H1 (cell line): ENCODE data around the gene RPL23. TPM values are rescaled to one million over a fixed set of nuclear protein-coding genes. Genes with fewer than 3 reads are reported as not detected.

Source experiments
- CTCF ChIA-PET: fragments of 300-600 bp; sonication (Branson Sonifier 250); formaldehyde crosslinking; loops from one replicate; lab custom pipeline; 2021; ENCODE audit not compliant: partially characterized antibody; lab: Charles Lee
- POLR2A ChIA-PET: fragments of 300-600 bp; sonication (Branson Sonifier 250); formaldehyde crosslinking; loops from one replicate; lab custom pipeline; 2021; ENCODE audit warnings: inconsistent platforms; ENCODE audit not compliant: partially characterized antibody; lab: Charles Lee
- DNase-seq, 2 experiments: peaks; one replicate each; pipeline versions ENCODE4 v3.0.0 to v3.0.0-alpha.2; 2010 to 2022; ENCODE audit warnings: low spot score in 2 of 2, low read depth in 1 of 2, mixed read lengths in 1 of 2
- FAIRE-seq: peaks from 2 replicates; lab custom pipeline; 2011; peaks lifted over from hg19 to GRCh38; lab: Jason Lieb, UNC
- H2AFZ ChIP-seq: 2 replicates; pipeline ENCODE4 v1.8.1; 2012; ENCODE audit warnings: low read length, inconsistent platforms
- H2AK5ac ChIP-seq: 2 replicates; pipeline ENCODE4 v1.6.1; 2013; ENCODE audit warnings: low read depth, low read length
- H2BK120ac ChIP-seq: replicated peaks from 2 replicates; pipeline ENCODE3; 2013; ENCODE audit warnings: low read depth, low read length, inconsistent platforms
- H2BK12ac ChIP-seq: 2 replicates; pipeline ENCODE4 v1.6.1; 2013; ENCODE audit warnings: low read depth, low read length
- H2BK15ac ChIP-seq: 2 replicates; pipeline ENCODE4 v1.6.1; 2013; ENCODE audit warnings: low read length
- H2BK20ac ChIP-seq: 2 replicates; pipeline ENCODE4 v1.6.1; 2013; ENCODE audit warnings: low read length
- H2BK5ac ChIP-seq: 2 replicates; pipeline ENCODE4 v1.6.1; 2013; ENCODE audit warnings: low read depth, low read length
- H3K14ac ChIP-seq: 2 replicates; pipeline ENCODE4 v1.6.1; 2013; ENCODE audit warnings: inconsistent platforms; ENCODE audit not compliant: insufficient read length
- H3K18ac ChIP-seq: 2 replicates; pipeline ENCODE4 v1.6.1; 2013; ENCODE audit warnings: low read length; ENCODE audit errors: extremely low read depth
- H3K23ac ChIP-seq: 2 replicates; pipeline ENCODE4 v1.6.1; 2013; ENCODE audit warnings: inconsistent platforms; ENCODE audit not compliant: insufficient read length
- H3K23me2 ChIP-seq: 2 replicates; pipeline ENCODE4 v1.6.1; 2013; ENCODE audit warnings: low read depth, low read length
- H3K27ac ChIP-seq: 2 replicates; pipeline ENCODE4 v1.6.1; 2011; ENCODE audit warnings: low read depth, low read length, inconsistent platforms
- H3K27me3 ChIP-seq, 4 experiments: replicated peaks in 1 of 4; 1 replicate in 1 of 4; 2 replicates in 3 of 4; pipeline versions ENCODE4 v1.6.1 to v1.8.1; 2011 to 2013; ENCODE audit warnings: low read length in 3 of 4, mild to moderate bottlenecking in 3 of 4, inconsistent platforms in 2 of 4, mixed read lengths in 2 of 4, moderate library complexity in 1 of 4; ENCODE audit not compliant: control insufficient read depth in 3 of 4, insufficient read depth in 3 of 4; ENCODE audit errors: extremely low read depth in 1 of 4
- H3K36me3 ChIP-seq, 4 experiments: 2 replicates each; pipeline versions ENCODE4 v1.6.1 to v1.8.1; 2011 to 2013; ENCODE audit warnings: mild to moderate bottlenecking in 4 of 4, low read length in 3 of 4, moderate library complexity in 2 of 4, control low read depth in 1 of 4, inconsistent platforms in 1 of 4; ENCODE audit not compliant: insufficient read depth in 4 of 4, control insufficient read depth in 2 of 4
- H3K4ac ChIP-seq: replicated peaks from 2 replicates; pipeline ENCODE3; 2013; ENCODE audit warnings: low read length, low read depth, mixed read lengths, inconsistent platforms; ENCODE audit not compliant: insufficient read length
- H3K4me1 ChIP-seq, 4 experiments: replicated peaks in 1 of 4; 1 replicate in 1 of 4; 2 replicates in 3 of 4; pipeline versions ENCODE4 v1.6.1 to v1.8.1; 2011 to 2013; ENCODE audit warnings: low read length in 3 of 4, inconsistent platforms in 2 of 4, mixed read lengths in 1 of 4; ENCODE audit not compliant: insufficient read depth in 4 of 4, control insufficient read depth in 3 of 4
- H3K4me2 ChIP-seq, 2 experiments: 2 replicates each; pipeline versions ENCODE4 v1.6.1 to v1.8.1; 2011 to 2013; ENCODE audit warnings: low read depth in 2 of 2, low read length in 2 of 2, control low read depth in 1 of 2, inconsistent platforms in 1 of 2, mild to moderate bottlenecking in 1 of 2; ENCODE audit not compliant: insufficient read depth in 1 of 2
- H3K4me3 ChIP-seq, 4 experiments: fragments of 200-600, 300-600 bp in 1 of 4; sonication (generic), shearing (Covaris generic), sonication (Bioruptor Twin) in 1 of 4; 2 replicates each; pipeline versions ENCODE4 v1.5.1 to v1.8.1; 2011 to 2016; ENCODE audit warnings: low read length in 4 of 4, low read depth in 3 of 4, control low read depth in 2 of 4, inconsistent platforms in 2 of 4, mild to moderate bottlenecking in 2 of 4, mixed read lengths in 1 of 4, moderate library complexity in 1 of 4; ENCODE audit not compliant: insufficient read depth in 2 of 4; ENCODE audit errors: extremely low read depth in 1 of 4
- H3K56ac ChIP-seq: replicated peaks from 2 replicates; pipeline ENCODE3; 2013; ENCODE audit warnings: low read depth, mild to moderate bottlenecking, mixed read lengths, low read length, inconsistent platforms; ENCODE audit not compliant: insufficient read length
- H3K79me1 ChIP-seq: 2 replicates; pipeline ENCODE4 v1.6.1; 2013; ENCODE audit warnings: low read depth, low read length, control low read depth
- H3K79me2 ChIP-seq, 2 experiments: 2 replicates each; pipeline versions ENCODE4 v1.6.1 to v1.8.1; 2012 to 2013; ENCODE audit warnings: low read length in 2 of 2, mild to moderate bottlenecking in 2 of 2, inconsistent platforms in 1 of 2; ENCODE audit not compliant: insufficient read depth in 2 of 2, control insufficient read depth in 1 of 2
- H3K9ac ChIP-seq, 4 experiments: replicated peaks in 1 of 4; 1 replicate in 1 of 4; 2 replicates in 3 of 4; pipeline versions ENCODE4 v1.6.1 to v1.8.1; 2011 to 2013; ENCODE audit warnings: low read depth in 3 of 4, low read length in 3 of 4, control low read depth in 2 of 4, mild to moderate bottlenecking in 2 of 4, moderate library complexity in 2 of 4, inconsistent platforms in 1 of 4; ENCODE audit errors: extremely low read depth in 1 of 4
- H3K9me3 ChIP-seq, 2 experiments: 2 replicates each; pipeline versions ENCODE4 v1.6.1 to v1.8.1; 2012 to 2013; ENCODE audit warnings: mild to moderate bottlenecking in 2 of 2, moderate library complexity in 2 of 2, control low read depth in 1 of 2, inconsistent platforms in 1 of 2, low read depth in 1 of 2, low read length in 1 of 2, mixed read lengths in 1 of 2; ENCODE audit not compliant: insufficient read depth in 2 of 2
- H4K20me1 ChIP-seq, 2 experiments: replicated peaks in 1 of 2; 2 replicates each; pipeline versions ENCODE3 to v1.8.1; 2011 to 2013; ENCODE audit warnings: inconsistent platforms in 2 of 2, low read length in 2 of 2, mild to moderate bottlenecking in 1 of 2; ENCODE audit not compliant: insufficient read depth in 2 of 2, control insufficient read depth in 1 of 2
- H4K5ac ChIP-seq: 2 replicates; pipeline ENCODE4 v1.6.1; 2013; ENCODE audit warnings: low read length, low read depth, mixed read lengths, inconsistent platforms; ENCODE audit not compliant: insufficient read length
- H4K8ac ChIP-seq: 2 replicates; pipeline ENCODE4 v1.8.0; 2013; ENCODE audit warnings: mild to moderate bottlenecking, moderate library complexity, low read length, inconsistent platforms; ENCODE audit not compliant: insufficient read depth; ENCODE audit errors: extremely low read depth
- H4K91ac ChIP-seq: replicated peaks from 2 replicates; pipeline ENCODE3; 2013; ENCODE audit warnings: low read length, mixed read lengths, inconsistent platforms; ENCODE audit not compliant: insufficient read length
- BRCA1 ChIP-seq: IDR thresholded peaks from 2 replicates; pipeline ENCODE4 v1.6.1; 2012; ENCODE audit warnings: low read depth, low read length, improper control_type of control experiment
- FOSL1 ChIP-seq: IDR thresholded peaks from 2 replicates; pipeline ENCODE4 v1.6.1; 2011; ENCODE audit warnings: mild to moderate bottlenecking, low read depth, low read length, moderate library complexity; ENCODE audit not compliant: insufficient read depth
- GTF2F1 ChIP-seq: IDR thresholded peaks from 2 replicates; pipeline ENCODE4 v1.6.1; 2012; ENCODE audit warnings: low read depth, low read length, improper control_type of control experiment, borderline replicate concordance
- KDM4A ChIP-seq: IDR thresholded peaks from one replicate; pipeline ENCODE4 v1.7.1; 2012; ENCODE audit warnings: low read depth, mild to moderate bottlenecking, moderate library complexity, low read length, inconsistent platforms; ENCODE audit not compliant: severe bottlenecking
- KDM5A ChIP-seq: fragments of 200-600 bp; IDR thresholded peaks from 2 replicates; pipeline ENCODE4 v1.7.1; 2012; ENCODE audit warnings: mild to moderate bottlenecking, low read length, inconsistent platforms, mixed read lengths
- POU5F1 ChIP-seq: IDR thresholded peaks from 2 replicates; pipeline ENCODE4 v1.6.1; 2011; ENCODE audit warnings: low read depth, mild to moderate bottlenecking, low read length, moderate library complexity
- RAD21 ChIP-seq, 2 experiments: IDR thresholded peaks in 1 of 2; conservative IDR thresholded peaks in 1 of 2; 2 replicates each; pipeline ENCODE4 v1.6.1; 2011; ENCODE audit warnings: low read depth in 2 of 2, low read length in 2 of 2, improper control_type of control experiment in 1 of 2, inconsistent platforms in 1 of 2, mild to moderate bottlenecking in 1 of 2, moderate library complexity in 1 of 2
- RFX5 ChIP-seq: IDR thresholded peaks from 2 replicates; pipeline ENCODE4 v1.6.1; 2011; ENCODE audit warnings: low read depth, low read length, improper control_type of control experiment, borderline replicate concordance
- SP4 ChIP-seq: IDR thresholded peaks from 2 replicates; pipeline ENCODE4 v1.6.1; 2012; ENCODE audit warnings: low read length, inconsistent platforms
- TCF12 ChIP-seq: IDR thresholded peaks from 2 replicates; pipeline ENCODE4 v1.6.1; 2011; ENCODE audit warnings: low read depth, mild to moderate bottlenecking, low read length
- ZNF274 ChIP-seq: IDR thresholded peaks from 2 replicates; pipeline ENCODE4 v1.7.0; 2012; ENCODE audit warnings: low read length, borderline replicate concordance; ENCODE audit errors: extremely low read depth
- WGBS, 2 experiments: shearing (Covaris generic) in 1 of 2; methylation state at CpG; one replicate each; pipeline versions ENCODE4 v1.1.6 to v1.1.7; 2013 to 2015; ENCODE audit warnings: low lambda C conversion rate in 2 of 2, mixed read lengths in 2 of 2, inconsistent platforms in 1 of 2, low coverage in 1 of 2, missing lambda C conversion rate in 1 of 2; ENCODE audit not compliant: insufficient replicate concordance in 2 of 2, insufficient coverage in 1 of 2, insufficient read length in 1 of 2; ENCODE audit errors: extremely low coverage in 1 of 2, missing lambda C conversion rate in 1 of 2; 5-methylcytosine and 5-hydroxymethylcytosine counted together
- polyA plus RNA-seq, 7 experiments: library from polyadenylated mRNA; depleted of rRNA in 3 of 7; stranded (reverse) in 5 of 7; unstranded in 2 of 7; fragments of >200 nt in 5 of 7; fragments of 200-250 nt in 2 of 7; gene quantifications; 1 replicate in 5 of 7; 2 replicates in 1 of 7; 4 replicates in 1 of 7; pipeline versions ENCODE4 v1.2.1 to v1.2.3, GENCODE V29; 2011 to 2013; ENCODE audit warnings: missing spikeins in 2 of 7, mixed read lengths in 2 of 7
- total RNA-seq: library from RNA; stranded (reverse); fragmentation: NEBNext Ultra II Directional; extraction: Animal tissue kit (Norgen Biotek cat#: 25700); gene quantifications from 2 replicates; pipeline ENCODE4 v1.2.1, GENCODE V29; 2021

The RPL23 gene
- total and polyA plus RNA-seq, 2 of the 8 experiments (the other 6 are each of a cell fraction or from before 2014, with no cell fraction given): 2,148 to 2,502 TPM

DNA sequence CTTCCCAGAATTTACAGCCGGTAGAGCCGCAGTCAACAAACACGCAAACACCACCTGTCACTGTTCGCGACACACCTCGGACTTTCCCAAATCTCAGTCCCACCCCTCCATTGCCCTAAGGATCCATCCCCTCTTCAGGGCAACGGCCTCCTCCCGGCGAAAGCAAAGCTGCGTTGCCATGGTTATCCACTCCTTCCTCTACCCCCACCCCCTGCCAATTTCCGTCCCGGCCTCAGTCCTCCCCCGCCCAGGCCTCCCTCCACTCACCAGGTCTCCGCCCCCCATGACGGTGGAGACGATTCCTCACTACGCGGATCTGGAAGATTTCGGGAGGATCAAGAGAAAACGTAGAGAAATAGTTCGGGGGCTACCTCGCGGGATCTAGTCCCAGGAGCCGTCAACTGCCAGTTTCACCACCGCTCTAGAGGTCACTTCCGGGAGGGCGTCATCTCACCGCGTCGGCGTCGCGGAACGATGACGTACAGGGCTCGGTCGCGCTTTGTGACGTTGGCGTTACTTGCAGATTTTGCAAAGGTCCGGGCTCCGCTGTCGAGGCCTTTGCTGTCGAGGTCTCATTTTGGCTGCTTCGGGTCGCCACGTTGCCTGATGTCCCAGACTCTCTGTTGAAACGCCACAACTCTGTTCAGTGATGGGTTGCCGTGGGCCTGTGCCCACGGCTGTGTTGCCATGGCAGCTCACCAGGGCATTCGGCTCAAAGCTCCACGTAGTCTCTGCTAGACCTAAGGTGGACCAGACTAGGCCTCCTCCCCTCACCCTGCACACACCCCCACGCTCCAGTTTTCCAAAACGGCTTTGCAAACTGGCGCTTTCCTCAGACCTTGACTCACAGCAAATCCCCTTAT, 28.4 kb downstream of the RPL23 start, which contains the start of gene CWC25:
TSS of gene CWC25 (minus strand) at position 423 of the 863 bp plus-strand sequence. CDS start at position 285, 138 bp downstream.
- peak within 1 kb of the TSS; percentile 89; the same call in 1 of the 2 replicates for H2AFZ ChIP-seq
- POLR2A ChIA-PET: interaction anchor here (0.6 to 9.9 kb wide), 20 partner anchors 9 to 376 kb away, joined by 3 to 174 read pairs (median 4); partner anchors contain the start of genes LASP1, PIP4K2B and RPL23
- no peak for TF ChIP-seq TCF12
- peak; percentile 95 for TF ChIP-seq KDM5A
- no peak for TF ChIP-seq SP4
- peak; percentile 82 for TF ChIP-seq BRCA1
- peak; percentile 87 for TF ChIP-seq GTF2F1
- peak; percentile 100 for TF ChIP-seq KDM4A
- TF ChIP-seq RAD21 (IDR thresholded peaks at IDR 0.05 in 1 of 2, conservative IDR thresholded peaks at IDR 0.05 in 1 of 2; ENCODE audit: low read depth in 2 of 2, low read length in 2 of 2): no peak
- no peak for TF ChIP-seq POU5F1
- no peak for TF ChIP-seq FOSL1
- TF ChIP-seq RFX5: no peak
- no peak for TF ChIP-seq ZNF274

More for the DNA sequence above, 28.4 kb downstream of the RPL23 start, which contains the start of gene CWC25:
- H2AK5ac ChIP-seq: 0 out of 2 replicates have a peak within 1 kb of the TSS, but pooled peaks have one; percentile 61
- no peak for FAIRE-seq
- H3K27ac ChIP-seq: peak within 1 kb of the TSS; percentile 99
- H3K56ac ChIP-seq: peak within 1 kb of the TSS; percentile 92
- no peak within 1 kb of the TSS for H3K14ac ChIP-seq
- peaks cover 2% of the 10 kb centered on the region for H3K79me1 ChIP-seq
- peaks cover 8% of the 10 kb centered on the region for H3K23me2 ChIP-seq
- H3K79me2 ChIP-seq: peaks cover 11 to 20% of the 10 kb centered on the region in 2 experiments
- H4K8ac ChIP-seq: peak within 1 kb of the TSS; percentile 100
- peak within 1 kb of the TSS; percentile 52 for H3K18ac ChIP-seq
- H2BK5ac ChIP-seq: peak within 1 kb of the TSS; percentile 99
- peak within 1 kb of the TSS; percentile 59 to 94 (median 91) for H3K4me3 ChIP-seq
- 3% methylated on average over 48 of the region's 55 CpGs; no CpG with 5 or more reads in 1 of the 2 experiments for WGBS, 2 experiments
- H3K4ac ChIP-seq: peak within 1 kb of the TSS; percentile 90
- peak within 1 kb of the TSS; percentile 70 for H4K91ac ChIP-seq
- peak; percentile 93 to 100 for DNase-seq
- peak within 1 kb of the TSS; percentile 82 to 97 (median 96) for H3K9ac ChIP-seq
- H2BK12ac ChIP-seq: peak within 1 kb of the TSS; percentile 95; the same call in 1 of the 2 replicates
- H2BK120ac ChIP-seq: no peak within 1 kb of the TSS
- H4K5ac ChIP-seq: peak within 1 kb of the TSS; percentile 86
- CTCF ChIA-PET: interaction anchor here (0.9 to 1.2 kb wide), 3 partner anchors 8 to 349 kb away, joined by 3 read pairs; no protein-coding TSS in a partner anchor
- H3K9me3 ChIP-seq: no peaks in the 10 kb centered on the region
- no peak within 1 kb of the TSS for H3K23ac ChIP-seq
- 0 out of 2 replicates have a peak within 1 kb of the TSS, but pooled peaks have one; percentile 88 for H2BK20ac ChIP-seq
- H3K4me2 ChIP-seq: peak within 1 kb of the TSS; percentile 66 to 80
- no peaks in the 10 kb centered on the region for H3K27me3 ChIP-seq
- H3K4me1 ChIP-seq: peaks cover 0 to 3% (median 1%) of the 10 kb centered on the region in 4 experiments; a peak in 2 of 7 replicates
- peaks cover 3 to 8% of the 10 kb centered on the region in 2 experiments for H4K20me1 ChIP-seq
- no peak within 1 kb of the TSS for H2BK15ac ChIP-seq
- H3K36me3 ChIP-seq: peaks cover 2 to 8% (median 7%) of the 10 kb centered on the region in 4 experiments; a peak in 5 of 8 replicates
